NCI-H1105 (cell line): ENCODE results near the gene SSR1.
A peak's percentile ranks its signal among the peaks of the same experiment; 100 is the strongest.
"Not testable (repeated sequence)": the region's sequence is repeated elsewhere in the genome, so short reads cannot be mapped to it uniquely, and the experiment has no call there.

ENCODE experiments used
- DNase-seq: peaks from one replicate; lab custom pipeline; 2025; lab: John Stamatoyannopoulos, UW

Gene SSR1

DNA sequence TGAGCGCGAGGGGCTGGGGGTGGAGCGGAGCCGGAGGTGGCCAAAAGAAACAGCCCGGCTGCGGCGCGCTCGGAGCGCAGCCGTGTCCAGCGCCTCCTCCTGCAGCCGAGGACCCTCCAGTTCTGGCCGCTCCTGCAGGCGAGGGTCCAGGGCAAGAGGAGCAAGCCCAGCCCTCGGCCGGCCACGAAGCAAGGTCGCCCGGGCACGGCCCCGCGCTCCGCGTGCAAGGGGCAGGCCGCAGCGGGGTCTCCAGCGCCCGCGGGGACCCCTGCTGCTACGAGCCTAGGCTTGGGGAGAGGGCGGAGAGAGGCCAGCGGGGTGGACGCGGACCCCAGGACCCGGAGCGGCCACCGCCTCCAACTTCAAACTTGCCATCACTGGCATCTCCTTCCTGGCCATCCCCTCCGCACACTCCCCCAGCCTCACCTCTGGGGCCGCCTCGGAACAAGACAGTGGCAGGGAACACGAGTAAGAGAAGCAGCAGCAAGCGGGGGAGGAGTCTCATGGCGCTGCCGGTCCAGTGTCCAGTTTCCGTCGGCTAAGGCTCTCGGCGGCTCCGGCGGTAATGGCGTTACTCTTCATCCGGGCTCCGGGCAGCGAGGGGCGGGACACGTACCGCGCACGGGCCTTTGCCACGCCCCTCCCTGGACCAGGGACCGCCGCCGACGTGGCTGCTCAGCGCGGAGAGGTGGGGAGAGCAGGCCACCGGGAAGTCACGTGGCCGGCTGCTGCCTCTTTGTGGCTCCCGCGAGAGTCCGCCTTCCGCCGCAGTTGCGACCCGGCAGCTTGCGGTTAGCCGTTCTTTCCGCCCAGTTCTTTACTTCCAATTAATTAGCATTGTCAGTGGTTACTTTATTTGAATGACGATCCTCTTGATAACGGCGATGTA lies at the start of gene SSR1:
Gene SSR1, minus strand, starts transcription at position 584 of the 889 bp plus-strand sequence. Its CDS starts 79 bp downstream, at position 505.
- peak; percentile 96 for DNase-seq

DNA sequence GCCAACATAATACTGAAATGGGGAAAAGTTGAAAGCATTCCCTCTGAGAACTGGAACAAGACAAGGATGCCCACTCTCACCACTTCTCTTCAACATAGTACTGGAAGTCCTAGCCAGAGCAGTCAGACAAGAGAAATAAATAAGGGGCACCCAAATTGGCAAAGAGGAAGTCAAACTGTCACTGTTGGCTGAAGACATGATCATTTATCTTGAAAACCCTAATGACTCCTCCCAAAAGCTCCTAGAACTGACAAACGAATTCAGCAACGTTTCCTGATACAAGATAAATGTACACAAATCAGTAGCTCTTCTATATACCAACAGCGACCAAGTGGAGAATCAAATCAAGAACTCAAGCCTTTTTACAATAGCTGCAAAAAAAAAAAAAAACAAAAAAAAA lies 38.9 kb upstream of the SSR1 start:
- not testable (repeated sequence) for DNase-seq

DNA sequence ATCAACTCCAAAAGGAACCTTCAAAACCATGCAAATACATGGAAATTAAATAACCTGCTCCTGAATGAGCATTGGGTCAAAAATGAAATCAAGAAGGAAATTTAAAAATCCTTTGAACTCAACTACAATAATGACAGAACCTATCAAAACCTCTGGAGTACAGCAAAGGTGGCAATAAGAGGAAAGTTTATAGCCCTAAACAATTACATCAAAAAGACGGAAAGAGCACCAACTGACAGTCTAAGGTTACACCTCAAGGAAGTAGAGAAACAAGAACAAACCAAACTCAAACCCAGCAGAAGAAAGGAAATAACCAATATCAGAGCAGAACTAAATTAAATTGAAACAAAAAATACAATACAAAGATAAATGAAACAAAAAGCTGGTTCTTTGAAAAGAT lies 37.6 kb upstream of the SSR1 start:
- DNase-seq: not testable (repeated sequence)

DNA sequence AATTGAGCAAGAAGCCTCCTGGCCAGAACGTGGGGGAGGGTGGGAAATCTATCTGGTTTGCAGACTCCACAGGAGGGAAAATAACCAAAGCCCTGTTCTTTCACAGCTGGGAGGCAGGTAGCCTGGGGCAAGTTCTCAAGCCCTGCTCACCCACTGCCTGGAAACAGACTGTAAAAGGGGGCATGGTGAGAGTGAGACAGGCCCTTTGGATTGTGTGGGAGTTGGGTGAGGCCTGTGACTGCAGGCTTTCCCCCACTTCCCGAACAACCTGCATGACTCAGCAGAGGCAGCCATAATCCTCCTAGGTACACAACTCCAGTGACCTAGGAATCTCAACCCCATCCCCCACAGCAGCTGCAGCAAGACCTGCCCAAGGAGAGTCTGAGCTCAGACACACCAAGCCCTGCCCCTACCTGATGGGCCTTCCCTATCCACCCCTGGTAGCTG lies 34.6 kb upstream of the SSR1 start:
- not testable (repeated sequence) for DNase-seq

DNA sequence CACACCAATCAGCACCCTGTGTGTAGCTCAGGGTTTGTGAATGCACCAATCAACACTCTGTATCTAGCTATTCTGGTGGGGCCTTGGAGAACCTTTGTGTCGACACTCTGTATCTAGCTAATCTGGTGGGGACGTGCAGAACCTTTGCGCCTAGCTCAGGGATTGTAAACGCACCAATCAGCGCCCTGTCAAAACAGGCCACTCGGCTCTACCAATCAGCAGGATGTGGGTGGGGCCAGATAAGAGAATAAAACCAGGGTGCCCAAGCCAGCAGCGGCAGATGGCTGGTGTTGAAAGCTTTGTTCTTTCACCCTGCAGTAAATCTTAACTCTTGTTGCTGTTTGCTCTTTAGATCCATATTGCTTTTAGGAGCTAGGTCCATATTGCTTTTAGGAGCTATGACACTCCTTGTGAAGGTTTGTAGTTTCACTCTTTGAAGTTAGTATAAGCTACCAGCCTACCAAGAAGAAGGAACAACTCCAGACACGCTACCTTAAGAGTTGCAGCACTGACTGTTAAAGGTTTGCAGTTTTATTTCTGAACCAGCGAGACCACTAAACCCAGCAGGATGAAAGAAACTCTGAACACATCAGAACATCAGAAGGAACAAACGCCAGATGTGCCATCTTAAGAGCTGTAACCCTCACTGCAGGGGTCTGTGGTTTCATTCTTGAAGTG lies 31.9 kb upstream of the SSR1 start:
- DNase-seq: not testable (repeated sequence)

DNA sequence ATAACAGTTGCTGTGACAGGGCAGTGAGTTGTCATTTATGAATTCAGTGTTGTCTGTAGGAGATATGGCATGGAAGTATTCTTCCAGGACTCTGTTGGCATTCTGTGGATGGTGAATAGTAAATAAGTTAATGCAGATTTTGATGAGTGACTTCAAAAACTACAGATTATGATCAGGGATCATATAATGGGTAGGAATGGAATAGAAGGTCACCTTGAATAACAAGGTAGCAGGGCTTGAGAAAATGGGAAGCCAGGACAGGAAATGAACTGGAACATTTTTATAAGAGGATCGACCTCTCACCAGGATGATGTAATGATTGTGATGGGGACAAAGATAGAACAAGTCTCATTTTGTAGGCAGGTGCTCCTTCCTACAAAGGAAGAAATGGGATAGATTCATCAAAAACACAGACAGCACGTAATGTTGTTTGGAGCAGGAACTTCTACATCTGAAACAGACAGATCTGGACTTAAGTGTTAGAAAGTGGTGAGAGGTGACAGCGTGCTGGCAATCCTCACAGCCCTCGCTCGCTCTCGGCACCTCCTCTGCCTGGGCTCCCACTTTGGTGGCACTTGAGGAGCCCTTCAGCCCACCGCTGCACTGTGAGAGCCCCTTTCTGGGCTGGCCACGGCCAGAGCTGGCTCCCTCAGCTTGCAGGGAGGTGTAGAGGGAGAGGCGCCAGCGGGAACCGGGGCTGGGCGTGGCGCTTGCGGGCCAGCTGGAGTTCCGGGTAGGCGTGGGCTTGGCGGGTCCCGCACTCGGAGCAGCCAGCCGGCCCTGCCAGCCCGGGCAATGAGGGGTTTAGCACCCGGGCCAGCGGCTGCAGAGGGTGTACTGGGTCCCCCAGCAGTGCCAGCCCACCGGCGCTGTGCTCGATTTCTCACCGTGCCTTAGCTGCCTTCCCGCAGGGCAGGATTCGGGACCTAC lies 30.8 kb upstream of the SSR1 start:
- no peak for DNase-seq

DNA sequence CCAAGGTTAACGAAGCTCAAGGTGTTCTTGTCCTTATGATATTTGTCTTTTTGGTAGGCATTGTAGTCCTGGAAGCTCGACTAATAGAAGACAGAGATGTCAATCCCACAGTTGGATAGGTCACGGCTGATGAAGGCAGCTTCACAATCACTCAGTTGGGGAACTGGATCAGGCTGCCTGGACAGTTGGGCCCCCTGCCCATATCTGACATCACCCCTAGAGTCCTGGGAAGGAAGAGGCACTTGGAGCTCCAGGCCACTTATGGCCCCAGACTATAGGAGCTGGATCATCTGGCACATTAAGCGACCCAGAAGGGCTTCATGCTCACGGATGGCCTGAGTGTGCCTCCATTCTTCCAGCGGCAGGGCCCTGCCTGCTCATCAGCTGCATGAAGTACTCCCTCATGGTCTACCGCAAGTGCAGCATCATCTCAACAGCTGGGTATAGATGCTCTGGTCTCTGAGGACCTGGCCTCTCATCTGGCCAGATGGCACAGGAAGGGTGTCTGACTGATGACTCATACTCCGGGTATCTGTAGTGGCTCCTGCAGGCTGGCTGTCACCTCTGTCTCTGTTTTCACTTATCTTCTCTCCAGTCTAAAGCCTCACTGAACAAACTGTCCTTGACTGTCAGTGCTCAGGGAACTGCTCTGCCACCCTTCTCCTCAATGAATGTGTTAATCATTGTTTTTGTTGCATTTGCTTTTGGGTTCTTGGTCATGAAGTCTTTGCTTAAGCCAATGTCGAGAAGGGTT lies 29.2 kb upstream of the SSR1 start:
- no peak for DNase-seq

DNA sequence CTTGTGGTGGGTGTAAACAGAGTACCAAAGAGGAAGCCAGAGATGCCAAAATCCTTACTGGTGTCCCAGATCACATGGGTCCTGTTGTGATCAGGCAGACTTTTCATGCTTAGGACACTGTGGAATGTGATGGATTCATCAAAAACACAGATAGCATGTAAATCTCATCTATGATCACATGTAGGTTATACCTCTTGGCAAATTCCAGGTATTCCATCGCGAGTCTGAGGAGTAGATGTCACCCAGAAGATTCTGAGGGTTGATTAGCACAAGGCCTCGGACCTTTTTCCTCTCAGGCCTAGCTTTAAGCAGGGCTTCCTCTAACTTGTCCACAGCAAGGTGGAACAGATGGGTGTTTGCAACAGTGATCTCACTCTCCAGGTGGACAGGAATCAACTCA lies 28.3 kb upstream of the SSR1 start:
- no peak for DNase-seq

DNA sequence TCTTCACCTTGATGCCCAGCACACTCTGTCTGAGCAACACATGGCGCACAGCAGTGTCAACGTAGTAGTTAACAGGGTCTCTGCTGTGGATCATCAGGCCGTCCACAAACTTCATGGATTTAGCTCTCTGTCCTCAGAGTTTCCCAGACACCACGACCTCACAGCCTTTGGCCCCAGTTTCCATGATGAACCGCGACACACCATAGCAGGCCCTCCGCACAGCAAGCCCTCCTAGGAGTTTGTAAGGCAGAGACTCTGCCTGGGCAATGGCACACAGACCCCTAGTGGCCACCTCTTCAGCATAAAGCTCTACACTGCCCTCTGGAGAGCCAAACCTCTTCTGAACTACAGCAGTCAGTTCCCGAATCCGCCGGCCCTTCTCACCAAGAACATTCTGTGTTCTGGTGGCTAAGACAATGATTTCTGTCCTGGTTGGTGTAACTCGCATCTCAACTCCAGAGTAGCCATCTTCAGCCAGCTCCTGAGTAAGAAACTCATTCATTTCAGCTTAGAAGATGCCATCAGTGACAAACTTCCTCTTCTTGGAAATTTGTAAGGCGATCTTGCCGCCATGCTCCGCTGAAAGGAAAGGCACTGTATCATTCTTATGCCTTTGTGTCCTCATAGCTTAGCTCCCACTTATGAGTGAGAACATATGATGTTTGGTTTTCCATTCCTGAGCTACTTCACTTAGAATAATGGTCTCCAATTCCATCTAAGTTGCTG lies 26.2 kb upstream of the SSR1 start:
- not testable (repeated sequence) for DNase-seq

DNA sequence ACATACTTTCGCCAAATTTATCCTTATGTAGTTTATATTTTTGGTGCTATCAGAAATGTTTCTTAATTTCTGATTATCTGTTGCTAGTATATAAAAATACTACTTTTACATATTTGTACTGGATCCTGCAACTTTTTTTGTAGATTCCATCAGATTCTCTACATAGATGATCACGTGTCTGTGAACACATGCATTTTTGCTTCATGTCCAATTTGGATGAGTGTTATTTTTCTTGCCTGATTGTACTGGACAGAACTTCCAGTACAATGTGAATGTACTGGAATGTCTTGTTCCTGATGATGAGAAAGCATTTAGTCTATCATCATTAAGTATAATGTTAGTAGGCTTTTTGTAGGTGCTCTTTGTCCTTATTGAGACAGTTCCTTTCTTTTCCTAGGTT lies 25.0 kb upstream of the SSR1 start:
- DNase-seq: no peak

DNA sequence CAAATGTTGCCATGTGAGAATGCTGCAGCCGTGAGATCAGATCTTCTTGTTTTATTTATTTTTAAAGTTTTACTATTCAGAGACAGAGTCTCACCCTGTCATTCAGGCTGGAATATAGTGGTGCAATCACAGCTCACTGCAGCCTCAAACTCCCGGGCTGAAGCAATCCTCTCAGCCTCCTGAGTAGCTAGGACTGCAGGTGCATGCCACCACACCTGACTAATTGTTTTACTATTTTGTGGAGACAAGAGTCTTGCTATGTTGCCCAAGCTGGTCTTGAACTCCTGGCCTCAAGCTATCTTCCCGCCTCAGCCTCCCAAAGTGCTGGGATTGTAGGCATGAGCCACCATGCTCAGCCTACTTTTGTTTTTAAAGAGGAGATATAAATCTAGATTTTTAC lies 22.5 kb upstream of the SSR1 start:
- DNase-seq: no peak

DNA sequence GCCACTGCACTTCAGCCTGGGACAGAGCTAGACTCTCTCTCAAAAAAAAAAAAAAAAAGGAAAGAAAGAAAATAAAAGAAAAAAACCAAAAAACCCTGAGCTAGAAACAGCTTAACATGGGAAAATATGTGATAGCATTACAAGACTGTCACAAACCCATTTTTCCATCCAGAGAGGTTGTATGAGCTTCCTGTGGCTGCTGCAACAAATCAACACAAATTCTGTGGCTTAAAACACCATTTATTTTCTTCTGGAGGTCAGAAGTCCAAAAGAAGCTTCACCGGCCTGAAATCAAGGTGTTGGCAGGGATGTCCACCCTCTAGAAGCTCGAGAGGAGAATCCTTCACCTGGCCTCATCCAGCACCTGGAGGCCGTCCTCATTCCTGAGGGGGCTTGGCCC lies 21.7 kb upstream of the SSR1 start:
- DNase-seq: no peak

DNA sequence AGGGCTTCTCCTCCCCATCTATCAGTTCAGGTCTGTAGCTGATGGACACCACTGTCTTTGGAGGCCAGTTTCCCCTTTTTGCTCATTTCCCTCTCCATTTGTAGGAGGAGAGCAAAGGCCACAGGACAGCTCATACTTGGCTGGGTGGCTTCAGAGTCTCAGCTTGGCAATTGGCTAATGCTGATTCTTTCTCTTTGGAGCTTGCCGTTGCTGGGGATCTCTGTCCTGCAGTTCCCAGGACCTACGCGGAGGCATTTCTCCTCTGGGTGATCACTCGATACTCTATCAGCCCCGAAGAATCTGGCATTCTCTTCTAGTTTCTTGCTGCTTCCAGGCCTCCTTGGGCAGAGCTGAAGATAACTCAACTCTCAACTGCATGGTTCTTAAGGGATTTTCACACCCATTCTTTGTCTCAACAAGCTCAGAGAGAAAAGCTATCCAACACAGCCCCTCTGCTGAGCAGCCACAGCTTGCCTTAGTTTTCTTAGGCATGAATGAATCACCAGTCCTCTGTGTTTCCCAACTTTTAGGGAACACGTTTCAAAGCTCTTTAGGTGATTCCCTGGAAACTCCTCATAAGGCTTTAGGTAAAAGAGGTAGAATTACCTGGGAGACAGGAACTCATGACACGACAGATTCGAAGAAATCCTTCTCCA lies 19.2 kb upstream of the SSR1 start:
- no peak for DNase-seq

DNA sequence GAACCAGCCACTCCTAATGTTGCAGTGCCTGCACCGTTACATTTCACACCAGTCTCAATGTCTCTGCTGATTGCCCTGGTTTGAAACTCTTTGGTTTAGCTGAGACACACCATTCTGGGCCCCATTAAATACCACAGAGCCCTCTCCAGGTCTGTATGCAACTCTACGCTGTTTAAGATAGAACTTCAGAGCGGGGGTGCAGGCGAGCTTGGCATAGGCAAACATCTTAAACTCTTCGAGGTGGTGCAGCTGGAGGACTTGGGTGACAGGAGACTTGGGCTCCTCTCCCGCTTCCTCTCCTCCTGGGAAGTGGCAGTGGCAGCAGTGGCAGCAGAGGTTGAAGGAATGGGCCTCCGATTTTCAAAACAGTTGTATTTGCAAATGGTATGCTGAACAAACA lies 18.5 kb upstream of the SSR1 start:
- DNase-seq: no peak

DNA sequence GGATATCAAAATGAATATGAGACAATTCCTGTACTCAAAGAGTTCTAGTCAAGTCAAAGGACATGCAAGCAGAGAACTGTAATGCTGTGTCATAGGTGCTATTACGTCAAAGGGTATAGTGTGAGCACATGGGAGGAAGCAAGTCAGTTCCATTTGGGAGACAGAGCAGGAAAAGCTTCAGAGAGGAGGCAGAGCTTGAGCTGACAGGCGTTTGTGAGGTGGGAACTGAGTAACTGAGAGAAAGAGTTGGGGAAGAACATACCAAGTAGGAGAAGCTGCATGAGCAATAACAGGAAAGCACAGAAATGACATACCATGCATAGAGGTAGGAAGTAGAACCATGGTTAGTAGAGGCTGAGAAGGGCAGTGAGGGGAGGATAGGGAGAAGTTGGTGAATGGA lies 15.2 kb upstream of the SSR1 start:
- no peak for DNase-seq

DNA sequence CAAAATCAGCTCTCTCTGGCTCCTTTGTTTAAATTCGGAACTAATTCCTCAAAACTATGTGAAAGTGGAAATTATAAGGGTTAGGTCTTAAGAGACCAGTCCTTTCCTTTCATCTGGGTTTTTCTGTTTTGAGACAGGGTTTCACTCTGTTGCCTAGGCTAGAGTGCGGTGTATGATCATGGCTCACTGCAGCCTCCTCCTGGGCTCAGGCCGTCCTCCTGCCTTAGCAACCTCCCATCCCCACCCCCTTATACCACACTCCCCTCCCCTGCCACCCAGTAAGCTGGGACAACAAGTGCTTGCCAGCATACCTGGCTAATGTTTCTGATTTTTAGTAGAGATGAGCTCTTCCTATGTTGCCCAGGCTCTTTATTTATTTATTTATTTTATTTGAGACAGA lies 12.8 kb upstream of the SSR1 start:
- DNase-seq: no peak

DNA sequence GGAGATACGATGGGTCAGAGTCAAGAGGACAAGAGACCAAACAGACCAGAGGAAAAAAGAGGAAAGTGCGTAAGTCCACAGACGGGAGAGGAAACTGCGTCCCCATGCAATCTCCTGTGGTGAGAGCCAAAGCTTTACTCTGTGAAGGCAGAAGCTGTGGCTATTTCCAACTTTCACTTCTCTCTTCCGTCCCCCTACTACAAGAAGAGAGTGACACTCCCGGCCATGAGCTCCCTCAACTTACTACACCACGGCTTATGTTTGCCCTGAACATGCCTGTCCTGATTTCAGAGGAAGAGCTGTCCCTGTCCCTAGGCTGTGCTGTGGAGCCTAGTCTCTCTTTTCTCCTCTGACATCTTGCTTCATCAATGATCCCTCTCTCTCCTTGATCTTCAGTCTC lies 11.5 kb upstream of the SSR1 start:
- no peak for DNase-seq

DNA sequence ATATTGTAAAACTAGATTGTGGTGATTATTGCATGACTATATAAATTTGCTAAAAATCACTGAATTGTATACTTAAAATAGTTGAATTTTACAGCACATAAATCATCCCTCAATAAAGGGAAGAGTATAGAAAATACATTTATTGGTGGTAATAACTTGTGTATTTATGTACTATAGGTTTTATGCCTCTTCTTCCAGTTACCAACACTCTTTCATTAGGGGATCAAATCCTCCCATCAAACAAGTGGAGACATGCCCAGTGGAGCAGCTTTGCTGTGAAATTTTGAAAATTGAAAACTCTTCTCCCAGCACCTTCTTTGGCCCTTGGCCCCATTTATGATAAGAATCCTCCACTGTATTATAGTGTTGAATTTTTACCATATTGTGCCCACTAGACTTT lies 10.1 kb upstream of the SSR1 start:
- no peak for DNase-seq

DNA sequence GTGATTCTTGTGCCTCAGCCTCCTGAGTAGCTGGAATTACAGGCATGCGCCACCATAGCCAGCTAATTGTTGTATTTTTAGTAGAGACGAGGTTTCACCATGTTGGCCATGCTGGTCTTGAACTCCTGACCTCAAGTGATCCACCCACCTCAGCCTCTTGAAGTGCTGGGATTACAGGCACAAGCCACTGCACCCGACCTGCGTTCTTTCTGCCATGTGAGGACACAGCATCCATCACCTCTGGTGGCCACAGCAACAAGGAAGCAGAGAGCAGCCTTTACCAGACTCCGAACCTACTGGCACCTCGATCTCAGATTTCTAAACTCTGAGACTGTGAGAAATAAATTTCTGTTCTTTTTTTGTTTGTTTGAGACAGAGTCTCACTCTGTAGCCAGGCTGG lies 8.9 kb upstream of the SSR1 start:
- DNase-seq: not testable (repeated sequence)

DNA sequence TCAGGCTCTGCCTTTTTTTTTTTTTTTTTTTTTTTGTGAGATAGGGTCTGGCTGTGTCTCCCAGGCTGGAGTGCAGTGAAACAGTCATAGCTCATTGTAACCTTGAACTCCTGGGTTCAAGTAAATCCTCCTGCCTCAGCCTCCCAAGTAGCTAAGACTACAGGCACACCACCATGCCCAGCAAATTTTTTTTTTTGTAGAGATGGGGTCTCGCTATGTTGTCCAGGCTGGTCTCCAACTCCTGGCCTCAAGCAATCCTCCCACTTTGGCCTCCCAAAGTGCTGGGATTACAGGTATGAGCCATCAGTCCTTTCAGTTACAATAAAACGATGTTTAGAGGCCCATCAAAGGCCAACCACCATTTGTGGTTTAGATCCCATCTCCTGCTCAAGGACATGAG lies 6.4 kb upstream of the SSR1 start:
- not testable (repeated sequence) for DNase-seq
